Measurements from ENCODE around the gene IGIP. TPM values are rescaled to one million over a fixed set of nuclear protein-coding genes. Genes with fewer than 3 reads are reported as not detected.
"Not testable (repeated sequence)": the region's sequence is repeated elsewhere in the genome, so short reads cannot be mapped to it uniquely, and the experiment has no call there.

Gene IGIP
- total and polyA plus RNA-seq, 2 of the 8 experiments (the other 6 are each of a cell fraction or from before 2014, with no cell fraction given): 0.32 to 0.69 TPM

DNA sequence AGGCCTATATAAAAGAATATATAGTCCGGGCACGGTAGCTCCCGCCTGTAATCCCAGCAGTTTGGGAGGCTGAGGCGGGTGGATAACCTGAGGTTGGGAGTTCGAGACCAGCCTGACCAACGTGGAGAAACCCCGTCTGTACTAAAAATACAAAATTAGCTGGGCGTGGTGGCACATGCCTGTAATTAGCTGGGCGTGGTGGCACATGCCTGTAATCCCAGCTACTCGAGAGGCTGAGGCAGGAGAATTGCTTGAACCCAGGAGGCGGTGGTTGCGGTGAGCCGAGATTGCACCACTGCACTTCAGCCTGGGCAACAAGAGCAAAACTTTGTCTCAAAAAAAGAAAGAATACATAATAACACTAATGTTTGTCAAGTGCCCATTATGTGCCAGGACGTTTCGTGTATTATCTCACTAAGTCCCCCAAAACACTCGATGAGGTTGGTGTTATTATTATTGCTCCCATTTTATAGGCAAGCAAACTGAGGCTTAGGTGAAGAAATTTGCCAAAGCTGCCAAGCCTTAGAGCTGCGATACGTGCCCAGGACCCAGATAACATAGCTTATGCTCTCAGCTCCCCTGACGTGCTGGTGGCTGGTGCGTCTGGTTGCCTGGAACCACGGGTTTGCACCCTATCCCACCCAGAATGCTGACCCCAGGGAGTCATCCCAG, 29.1 kb downstream of the IGIP start:
- H4K8ac ChIP-seq (ENCODE audit: extremely low read depth, insufficient read depth, low read length); H3K18ac ChIP-seq (ENCODE audit: extremely low read depth, low read length); FAIRE-seq; H3K27ac ChIP-seq (ENCODE audit: low read depth, low read length); H3K56ac ChIP-seq (replicated peaks; ENCODE audit: insufficient read length, low read depth, low read length); H3K23me2 ChIP-seq (ENCODE audit: low read depth, low read length); H3K4me2 ChIP-seq (ENCODE audit: insufficient read depth in 1 of 2, low read depth in 2 of 2, low read length in 2 of 2); H4K20me1 ChIP-seq (replicated peaks in 1 of 2; ENCODE audit: control insufficient read depth in 1 of 2, insufficient read depth in 2 of 2, low read length in 2 of 2); H3K9ac ChIP-seq (replicated peaks in 1 of 4; ENCODE audit: extremely low read depth in 1 of 4, low read depth in 3 of 4, low read length in 3 of 4); H3K14ac ChIP-seq (ENCODE audit: insufficient read length); H4K5ac ChIP-seq (ENCODE audit: insufficient read length, low read depth, low read length); H4K91ac ChIP-seq (replicated peaks; ENCODE audit: insufficient read length, low read length); H3K9me3 ChIP-seq (ENCODE audit: insufficient read depth in 2 of 2, low read depth in 1 of 2, low read length in 1 of 2); H3K23ac ChIP-seq (ENCODE audit: insufficient read length); H2AK5ac ChIP-seq (ENCODE audit: low read depth, low read length); H2BK15ac ChIP-seq (ENCODE audit: low read length); H2AFZ ChIP-seq (ENCODE audit: low read length); H3K79me2 ChIP-seq (ENCODE audit: control insufficient read depth in 1 of 2, insufficient read depth in 2 of 2, low read length in 2 of 2); H3K36me3 ChIP-seq (ENCODE audit: control insufficient read depth in 2 of 4, insufficient read depth in 4 of 4, low read length in 3 of 4); H2BK120ac ChIP-seq (replicated peaks; ENCODE audit: low read depth, low read length); H3K4ac ChIP-seq (replicated peaks; ENCODE audit: insufficient read length, low read depth, low read length); DNase-seq (ENCODE audit: low read depth in 1 of 2, low spot score in 2 of 2); H3K79me1 ChIP-seq (ENCODE audit: low read depth, low read length); H2BK12ac ChIP-seq (ENCODE audit: low read depth, low read length); H2BK20ac ChIP-seq (ENCODE audit: low read length); H3K4me3 ChIP-seq (ENCODE audit: extremely low read depth in 1 of 4, insufficient read depth in 2 of 4, low read depth in 3 of 4, low read length in 4 of 4); H2BK5ac ChIP-seq (ENCODE audit: low read depth, low read length): not testable (repeated sequence)
- Histone ChIP-seq H3K4me1 (replicated peaks in 1 of 4; ENCODE audit: control insufficient read depth in 3 of 4, insufficient read depth in 4 of 4, low read length in 3 of 4) (peaks cover 6 to 24% (median 17%) of the 10 kb centered on the region in 4 experiments), H3K27me3 (replicated peaks in 1 of 4; ENCODE audit: control insufficient read depth in 3 of 4, extremely low read depth in 1 of 4, insufficient read depth in 3 of 4, low read length in 3 of 4) (peaks cover 0 to 13% (median 9%) of the 10 kb centered on the region in 4 experiments; a peak in 4 of 7 replicates)
- TF ChIP-seq KDM1A (IDR thresholded peaks at IDR 0.05; ENCODE audit: borderline replicate concordance, low read length): peak; percentile 60; the same call in 1 of the 2 replicates
- CTCF ChIA-PET (ENCODE audit: partially characterized antibody): interaction anchor here (0.6 to 10.1 kb wide), 9 partner anchors 10 to 389 kb away, joined by 3 to 118 read pairs (median 8); no protein-coding TSS in a partner anchor
- POLR2A ChIA-PET (ENCODE audit: partially characterized antibody): interaction anchor here (1.2 to 5.2 kb wide), 3 partner anchors 10 to 172 kb away, joined by 3 to 19 read pairs (median 3); no protein-coding TSS in a partner anchor
- 87% methylated on average over 21 of the region's 21 CpGs; no CpG with 5 or more reads in 1 of the 2 experiments for WGBS, 2 experiments (ENCODE audit: extremely low coverage in 1 of 2, insufficient coverage in 1 of 2, insufficient read length in 1 of 2, insufficient replicate concordance in 2 of 2, low coverage in 1 of 2, low lambda C conversion rate in 2 of 2, missing lambda C conversion rate in 1 of 2)

All from H1 (cell line).